Vagina (tissue), 2 donors: ENCODE data around the gene NUB1.

Experiments
- CTCF ChIP-seq, 3 experiments: fragments of 450-650 bp in 2 of 3; fragments of 200-600 bp in 1 of 3; sonication (generic) in 1 of 3; IDR thresholded peaks; one replicate each; pipeline ENCODE4 v1.5.1; 2017 to 2019; ENCODE audit warnings: antibody characterized with exemption in 3 of 3, mild to moderate bottlenecking in 2 of 3, moderate library complexity in 2 of 3
- POLR2AphosphoS5 ChIP-seq, 2 donors: sonication (generic); formaldehyde crosslinking; IDR thresholded peaks; one replicate each; pipeline ENCODE4 v1.9.0; 2017; ENCODE audit warnings: antibody characterized with exemption in 2 of 2, mild to moderate bottlenecking in 2 of 2, low read depth in 1 of 2; ENCODE audit not compliant: insufficient read depth in 1 of 2

DNA sequence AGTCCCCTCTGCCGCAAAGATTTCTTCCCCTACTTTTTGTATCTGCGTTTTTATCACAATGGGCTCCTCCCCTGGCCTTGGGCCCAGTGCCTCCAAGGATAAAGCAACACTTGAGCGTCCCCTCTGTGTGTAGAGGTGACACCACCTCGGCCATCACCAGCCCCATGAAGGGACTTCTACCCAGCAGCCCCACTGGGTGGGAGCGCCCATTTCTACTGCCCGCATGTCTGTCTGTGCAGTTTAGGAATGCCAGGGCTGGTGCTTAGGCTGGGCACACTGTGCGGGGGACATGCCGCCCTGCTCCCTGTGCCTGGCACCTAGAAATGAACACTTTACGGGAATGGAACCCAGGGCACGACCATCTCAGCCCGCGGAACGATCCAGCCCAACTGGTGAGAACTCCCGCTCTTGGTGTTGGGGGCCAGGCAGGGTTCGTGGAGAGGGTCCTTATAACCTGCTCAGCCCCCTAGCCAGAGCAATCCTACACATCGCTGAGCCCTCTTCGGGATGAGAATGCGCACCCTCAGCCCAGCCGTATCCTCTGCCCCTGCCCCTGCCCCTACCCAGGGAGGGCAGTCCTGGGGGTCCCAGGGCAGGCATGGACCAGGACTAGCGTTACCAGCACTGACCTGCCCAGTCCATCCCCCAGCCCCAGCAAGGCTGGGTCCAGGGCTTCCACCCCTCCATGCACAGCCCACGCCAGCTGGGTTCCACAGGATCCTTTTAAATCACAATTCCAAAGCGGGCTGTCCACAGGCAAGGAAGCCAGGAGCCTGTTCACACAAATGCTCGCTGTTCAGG lies 85.5 kb downstream of the NUB1 start:
- TF ChIP-seq CTCF (IDR thresholded peaks at IDR 0.05) (no peak), POLR2AphosphoS5 (IDR thresholded peaks at IDR 0.05; ENCODE audit: insufficient read depth in 1 of 2, low read depth in 1 of 2) (no peak)
